ELR (cell line): ENCODE data around the gene NDUFB8.

Experiments
- DNase-seq: peaks from one replicate; pipeline ENCODE4 v3.0.0-alpha.2; 2015; ENCODE audit warnings: low read depth

NDUFB8 gene

DNA sequence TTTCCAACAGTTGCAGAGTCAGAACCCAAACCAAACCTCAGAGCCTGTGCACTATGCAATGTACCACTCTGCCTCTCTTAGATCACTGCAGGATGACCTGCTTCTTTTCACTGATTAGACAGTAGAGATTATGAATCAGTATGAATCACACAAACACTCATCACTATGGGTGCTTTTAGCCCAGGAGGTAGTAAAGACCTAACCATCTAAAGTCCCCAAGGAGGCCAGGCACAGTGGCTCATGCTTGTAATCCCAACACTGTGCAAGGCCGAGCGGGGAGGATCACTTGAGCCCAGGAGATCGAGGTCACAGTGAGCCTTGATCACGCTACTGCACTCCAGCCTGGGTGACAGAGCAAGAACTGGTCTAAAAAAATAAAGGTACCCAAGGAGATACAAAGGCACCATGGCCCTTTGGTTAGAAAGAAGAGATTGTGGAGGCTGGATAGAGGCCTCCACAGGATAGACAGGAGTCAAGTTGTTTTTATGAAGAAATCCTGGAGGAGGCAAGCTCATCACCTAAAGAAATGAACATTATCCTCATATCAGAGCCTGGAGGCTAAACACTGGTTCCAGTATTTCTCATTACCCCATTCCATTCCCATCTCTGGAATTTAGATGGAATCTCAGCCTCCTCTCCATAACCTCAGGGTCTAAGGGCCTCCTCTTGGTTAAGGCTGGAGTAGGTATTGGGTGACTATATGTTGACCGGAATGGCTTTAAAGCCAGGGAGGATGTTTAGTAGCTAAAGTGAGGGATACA lies 22.9 kb downstream of the NDUFB8 start:
- peak; percentile 90 for DNase-seq

DNA sequence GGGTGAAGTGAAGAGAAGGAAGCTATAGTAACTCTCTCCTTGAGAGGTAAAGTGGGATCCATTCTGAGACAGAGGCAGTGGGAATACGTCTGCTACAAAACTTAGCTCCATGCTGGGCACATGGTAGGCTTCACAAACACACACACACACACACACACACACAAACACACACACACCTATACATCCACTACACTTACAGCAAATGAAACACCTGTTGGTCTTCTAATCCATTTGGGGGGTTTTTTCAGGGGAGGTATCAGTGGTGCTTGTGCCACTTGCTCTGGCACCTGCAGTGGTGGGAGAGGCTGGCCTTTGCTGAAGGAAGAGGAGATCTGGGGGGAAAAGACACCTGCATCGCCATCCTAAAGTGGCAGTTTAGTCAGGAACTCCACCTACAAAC lies 24.5 kb downstream of the NDUFB8 start:
- no peak for DNase-seq

GRCh38 chr10:100504096-100504495 lies 25.6 kb downstream of the NDUFB8 start:
- DNase-seq = no peak

- no peak for DNase-seq
Observed at GRCh38 chr10:100502926-100503494, 26.7 kb downstream of the NDUFB8 start.

- DNase-seq = no peak
Observed at GRCh38 chr10:100501423-100501822, 28.2 kb downstream of the NDUFB8 start.

DNA sequence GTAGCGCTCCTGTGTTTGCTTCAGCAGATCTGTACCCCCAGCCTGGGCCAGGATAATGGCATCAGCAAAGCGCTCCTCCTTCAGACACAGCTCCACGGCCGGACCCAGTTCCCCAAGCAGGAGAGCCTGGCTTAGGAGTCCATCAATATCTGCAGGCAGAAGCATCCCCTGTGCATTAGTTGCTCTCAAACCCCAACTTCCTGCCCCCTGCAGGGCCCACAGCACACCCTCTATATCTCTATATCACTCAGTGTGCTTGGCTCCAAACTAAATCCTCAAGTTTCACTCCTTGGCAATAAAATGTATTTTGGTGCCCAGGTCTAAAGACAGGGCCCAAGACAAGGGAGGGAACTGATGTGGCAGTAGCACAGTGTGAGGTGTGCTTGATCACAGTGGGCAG lies 31.6 kb downstream of the NDUFB8 start:
- DNase-seq = no peak

DNA sequence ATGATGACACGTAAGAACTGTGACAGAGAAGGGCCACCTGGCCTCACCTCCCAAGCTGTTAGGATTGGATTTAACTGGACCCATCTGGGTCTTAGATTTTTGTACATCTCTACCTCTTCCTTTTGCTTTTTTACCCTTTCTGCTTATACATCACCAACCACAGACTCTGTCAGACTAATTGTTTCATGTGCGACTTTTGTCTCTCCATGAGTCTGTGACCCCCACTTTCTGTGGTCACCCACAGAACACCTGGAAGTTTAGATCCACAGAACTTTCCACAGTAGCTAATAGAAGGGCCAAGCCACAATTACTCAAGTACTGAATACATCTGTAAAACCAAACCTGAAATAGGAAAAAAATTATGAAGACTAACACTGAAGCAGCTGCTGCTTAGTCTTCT lies 33.1 kb downstream of the NDUFB8 start:
- no peak for DNase-seq

- no peak for DNase-seq
Observed at GRCh38 chr10:100490531-100490930, 39.1 kb downstream of the NDUFB8 start.

DNA sequence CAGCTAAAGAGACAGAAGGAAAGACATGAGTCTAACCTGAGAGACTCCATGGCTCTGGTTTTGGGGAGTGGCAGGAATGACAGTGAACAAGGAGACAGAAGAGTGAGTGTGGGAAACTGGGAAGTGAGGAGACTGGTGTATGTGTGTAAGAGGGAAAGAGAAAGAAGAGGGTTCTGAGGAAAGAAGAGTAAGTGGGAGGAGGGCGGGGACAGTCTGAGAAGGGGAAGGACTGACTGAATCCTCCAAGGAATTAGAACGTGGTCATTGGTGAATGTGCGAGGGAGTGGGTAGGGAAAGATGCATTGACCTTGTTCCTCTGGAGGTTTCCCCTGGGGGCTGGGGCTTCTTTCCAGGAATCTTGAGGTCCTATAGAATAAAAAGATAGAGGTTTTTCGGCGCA lies 40.3 kb downstream of the NDUFB8 start:
- no peak for DNase-seq

DNA sequence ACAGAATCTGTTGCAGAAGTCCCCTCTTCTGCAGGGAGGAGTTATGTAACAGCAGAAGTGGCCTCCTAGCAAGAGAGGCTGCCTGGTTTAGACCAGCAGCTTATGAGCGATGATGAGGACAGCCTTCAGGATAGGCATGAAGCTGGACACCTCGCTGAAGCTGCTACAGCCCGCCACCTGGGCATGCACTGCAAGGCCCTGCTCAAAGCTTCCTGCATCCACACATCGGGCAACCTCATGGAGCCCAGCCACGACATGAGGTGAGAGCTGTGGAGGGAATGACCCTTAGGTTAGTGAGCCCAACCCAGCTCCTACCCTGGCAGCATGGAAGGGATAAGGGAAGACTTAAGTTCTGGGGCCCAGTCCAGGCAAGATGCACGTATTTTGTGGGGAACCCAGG lies 42.1 kb downstream of the NDUFB8 start:
- DNase-seq = no peak

- DNase-seq = no peak
Observed at GRCh38 chr10:100485801-100486495, 43.7 kb downstream of the NDUFB8 start.

- no peak for DNase-seq
Observed at GRCh38 chr10:100485366-100485765, 44.3 kb downstream of the NDUFB8 start.

DNA sequence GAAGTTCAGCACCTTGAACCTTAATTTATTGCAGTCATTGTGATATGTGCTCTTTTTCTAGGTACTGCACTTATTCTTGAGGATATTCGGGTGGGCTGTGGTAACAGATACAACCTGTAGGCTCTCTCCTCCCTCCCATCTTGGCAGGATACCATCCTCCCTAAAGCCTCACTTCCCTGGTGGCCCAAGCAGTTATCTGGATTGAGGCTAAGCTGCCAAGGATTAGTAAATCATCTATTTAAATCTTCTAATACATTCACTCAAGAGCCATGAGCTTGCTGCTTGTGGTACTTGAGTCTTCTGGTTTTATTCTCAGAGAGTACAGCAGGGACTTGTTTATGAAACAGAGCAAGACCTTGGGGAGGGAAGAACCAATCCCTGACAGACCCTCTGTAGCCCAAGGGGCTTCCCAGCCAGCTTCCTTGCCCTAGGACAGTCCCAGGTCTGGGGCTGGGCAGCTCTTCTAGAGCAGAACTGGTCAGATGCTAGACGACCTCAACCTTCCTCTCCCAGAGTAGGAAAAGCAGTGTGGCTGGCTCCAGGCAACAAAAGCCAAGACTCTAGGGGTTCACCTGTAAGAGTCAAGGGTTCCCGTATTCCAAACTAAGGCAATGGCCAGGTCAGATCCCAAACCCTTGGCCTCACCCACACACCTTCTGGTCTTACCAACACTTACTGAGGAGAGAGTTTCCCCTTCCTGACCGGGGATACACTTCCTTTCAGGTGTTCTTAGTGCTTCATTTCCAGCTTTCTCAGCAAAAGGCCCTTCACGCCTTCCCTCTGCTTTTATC lies 45.6 kb downstream of the NDUFB8 start:
- DNase-seq = no peak

GRCh38 chr10:100482834-100483185 lies 46.9 kb downstream of the NDUFB8 start:
- no peak for DNase-seq

- peak; percentile 70 for DNase-seq
Observed at GRCh38 chr10:100482181-100482833, 47.4 kb downstream of the NDUFB8 start.

DNA sequence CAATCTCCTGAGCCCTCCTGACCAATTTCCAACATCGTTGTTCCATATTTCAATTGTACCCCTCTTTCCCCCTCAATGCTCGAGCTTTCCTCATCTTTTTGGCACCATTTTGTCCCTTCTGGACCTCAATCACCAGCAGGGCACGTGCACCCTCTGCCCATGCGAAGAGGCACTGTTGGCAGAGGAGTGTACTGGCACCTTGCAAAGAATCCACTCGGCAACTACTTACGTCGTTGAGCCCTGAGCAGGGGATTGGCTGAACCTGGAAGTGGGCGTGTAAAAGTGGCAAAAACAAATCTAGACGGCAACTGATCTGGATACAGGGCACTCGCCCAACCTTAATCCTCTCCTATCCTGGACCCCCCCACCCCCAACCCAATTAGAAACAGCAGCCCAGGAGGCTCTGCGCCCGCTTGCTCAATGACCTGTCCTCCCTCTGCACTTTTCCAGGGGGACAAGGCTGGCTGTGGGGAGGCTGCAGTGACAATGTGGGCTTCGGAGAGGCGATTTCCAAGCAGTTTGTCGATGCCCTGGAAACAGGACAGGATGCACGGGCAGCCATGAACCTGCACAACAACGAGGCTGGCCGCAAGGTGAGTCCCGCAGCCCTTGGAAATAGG lies 48.1 kb downstream of the NDUFB8 start:
- DNase-seq = peak; percentile 85

DNA sequence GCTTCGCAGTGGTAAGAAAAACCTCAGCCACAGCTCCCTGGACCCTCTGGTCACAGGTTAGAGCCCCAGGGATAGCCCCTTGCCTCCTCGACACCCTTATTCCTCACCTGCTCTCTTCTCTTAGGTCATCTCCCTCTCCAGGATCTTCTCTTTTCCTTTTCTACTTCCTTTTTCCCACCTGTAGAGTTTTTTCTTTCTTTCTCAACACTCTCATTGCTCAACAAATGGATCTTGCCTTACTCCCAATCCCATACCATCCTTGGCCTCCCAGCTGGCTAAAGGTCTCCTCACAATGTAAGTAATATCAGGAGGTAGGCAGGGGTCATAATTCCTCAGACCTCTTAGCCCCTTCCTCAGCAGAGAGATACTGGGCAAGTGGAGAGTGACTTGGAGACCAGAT lies 49.7 kb downstream of the NDUFB8 start:
- DNase-seq = no peak

DNA sequence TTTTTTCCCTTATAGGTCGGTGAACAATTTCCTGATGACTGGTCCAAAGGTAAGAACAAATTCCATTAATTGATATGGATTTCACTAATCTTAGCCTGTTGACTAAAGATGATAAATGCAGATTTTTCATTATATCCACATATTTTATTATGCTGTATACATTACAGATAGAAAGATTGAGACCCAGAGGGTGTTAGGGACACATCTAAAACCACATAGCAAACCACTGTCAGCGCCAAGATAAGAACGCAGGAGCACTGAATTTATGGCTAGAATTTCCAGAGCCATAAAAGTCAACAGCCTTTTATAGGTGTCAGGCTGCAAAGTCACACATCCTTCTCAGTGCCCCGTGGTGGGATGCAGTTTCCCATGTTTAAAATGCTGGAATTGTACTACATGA lies 50.6 kb downstream of the NDUFB8 start:
- no peak for DNase-seq

DNA sequence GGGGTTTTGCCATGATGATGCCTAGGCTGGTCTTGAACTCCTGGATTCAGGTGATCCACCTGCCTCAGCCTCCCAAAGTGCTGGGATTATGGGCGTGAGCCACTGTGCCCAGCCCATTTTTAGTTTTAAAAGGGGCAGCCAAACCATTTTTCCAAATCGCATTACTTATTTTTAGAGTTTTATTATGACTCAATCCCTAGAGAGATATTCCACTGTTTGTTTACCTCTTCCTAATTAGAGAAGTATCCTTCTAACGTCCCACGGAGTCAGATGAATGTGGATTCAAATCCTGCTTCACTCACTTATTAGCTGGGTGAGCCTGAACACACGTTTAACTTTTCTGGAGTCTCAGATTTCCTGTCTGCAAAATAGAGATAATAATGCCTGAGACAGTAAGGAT lies 51.7 kb downstream of the NDUFB8 start:
- DNase-seq = no peak
